Retinal pigment epithelial cell (primary cell): ENCODE data around the gene GABRB1.

Experiments
- DNase-seq: peaks from one replicate; pipeline ENCODE4 v3.0.0-alpha.2; 2010; ENCODE audit warnings: low read depth
- H3K4me3 ChIP-seq: 2 replicates; pipeline ENCODE4 v1.5.1; 2011; ENCODE audit warnings: mild to moderate bottlenecking, low read length, control low read depth, moderate library complexity
- TF ChIP-seq, protein P1 (sequence below): conservative IDR thresholded peaks from 2 replicates; pipeline ENCODE4 v1.5.1; 2011; ENCODE audit warnings: low read depth, low read length, control low read depth, inconsistent platforms

GABRB1 gene

DNA sequence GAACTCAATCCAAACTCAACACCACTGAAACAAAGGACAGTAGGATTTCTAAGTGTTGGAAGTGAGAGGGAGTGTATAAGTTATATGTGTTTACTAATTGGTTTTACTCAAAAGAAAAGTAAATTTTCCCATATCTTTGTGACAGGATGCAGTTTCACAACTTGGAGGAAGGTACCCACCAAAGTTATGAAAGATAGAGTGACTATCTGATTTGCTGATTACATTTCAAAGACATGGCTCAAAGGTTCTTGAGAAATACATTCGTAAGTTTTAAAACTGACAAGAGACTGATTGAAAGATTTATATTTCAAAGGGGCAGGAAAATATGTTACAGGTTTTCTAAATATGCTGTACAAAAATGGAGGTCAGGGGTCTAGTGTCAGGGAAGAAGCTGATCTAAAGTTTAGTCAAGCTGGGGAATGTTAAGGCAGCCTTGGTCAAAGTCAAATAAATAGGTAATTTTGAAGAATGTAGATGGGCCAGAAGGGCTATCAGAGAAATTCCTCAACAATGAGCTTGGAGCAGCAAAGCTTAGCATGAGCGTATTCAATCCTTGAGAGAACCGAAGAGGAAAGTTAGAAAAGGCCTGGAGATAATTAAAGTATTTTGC is 441.9 kb downstream of the GABRB1 start:
- TF ChIP-seq, protein P1, sequence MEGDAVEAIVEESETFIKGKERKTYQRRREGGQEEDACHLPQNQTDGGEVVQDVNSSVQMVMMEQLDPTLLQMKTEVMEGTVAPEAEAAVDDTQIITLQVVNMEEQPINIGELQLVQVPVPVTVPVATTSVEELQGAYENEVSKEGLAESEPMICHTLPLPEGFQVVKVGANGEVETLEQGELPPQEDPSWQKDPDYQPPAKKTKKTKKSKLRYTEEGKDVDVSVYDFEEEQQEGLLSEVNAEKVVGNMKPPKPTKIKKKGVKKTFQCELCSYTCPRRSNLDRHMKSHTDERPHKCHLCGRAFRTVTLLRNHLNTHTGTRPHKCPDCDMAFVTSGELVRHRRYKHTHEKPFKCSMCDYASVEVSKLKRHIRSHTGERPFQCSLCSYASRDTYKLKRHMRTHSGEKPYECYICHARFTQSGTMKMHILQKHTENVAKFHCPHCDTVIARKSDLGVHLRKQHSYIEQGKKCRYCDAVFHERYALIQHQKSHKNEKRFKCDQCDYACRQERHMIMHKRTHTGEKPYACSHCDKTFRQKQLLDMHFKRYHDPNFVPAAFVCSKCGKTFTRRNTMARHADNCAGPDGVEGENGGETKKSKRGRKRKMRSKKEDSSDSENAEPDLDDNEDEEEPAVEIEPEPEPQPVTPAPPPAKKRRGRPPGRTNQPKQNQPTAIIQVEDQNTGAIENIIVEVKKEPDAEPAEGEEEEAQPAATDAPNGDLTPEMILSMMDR: no peak
- H3K4me3 ChIP-seq: no peak overlapping the region
- no peak for DNase-seq

DNA sequence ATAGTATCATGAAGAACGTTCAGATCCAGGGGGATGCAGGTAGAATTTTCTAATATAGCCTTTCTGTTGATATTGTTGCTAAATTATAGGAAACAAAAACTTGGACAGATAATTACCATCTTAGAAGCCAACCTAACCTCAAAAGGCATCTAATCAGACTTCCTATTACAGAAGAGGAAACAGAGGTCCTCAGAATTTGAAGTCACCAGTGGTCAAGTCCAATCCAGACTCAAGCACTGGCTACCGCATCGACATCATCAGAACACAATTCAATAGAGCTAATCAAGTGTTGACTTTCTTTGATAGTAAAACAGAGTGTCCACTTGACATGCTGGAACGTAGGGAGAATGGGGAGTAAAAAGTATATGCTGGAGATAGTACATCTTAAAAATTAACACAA is 443.4 kb downstream of the GABRB1 start:
- no peak for DNase-seq
- TF ChIP-seq, protein P1: no peak
- H3K4me3 ChIP-seq: no peak overlapping the region

DNA sequence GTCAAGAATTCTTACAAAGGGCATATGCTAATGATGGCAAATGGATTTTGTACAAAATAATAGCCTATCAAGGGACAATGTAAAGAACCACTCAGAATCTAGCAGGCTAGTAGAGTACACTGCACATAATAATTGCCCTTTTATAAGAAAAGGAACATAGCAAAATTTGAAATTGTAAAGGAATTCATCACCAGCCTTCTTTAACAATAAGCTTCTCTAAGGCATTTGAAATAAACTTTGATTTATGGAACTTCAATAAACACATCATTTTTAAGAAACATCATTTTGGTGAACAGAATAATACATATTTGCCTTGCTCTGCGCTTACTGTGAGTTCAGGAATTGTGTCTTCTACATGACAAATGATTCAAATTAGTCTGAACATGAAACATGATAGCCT is 444.0 kb downstream of the GABRB1 start:
- no peak for DNase-seq
- TF ChIP-seq, protein P1: no peak
- no peak overlapping the region for H3K4me3 ChIP-seq
